ENCODE results near the gene SFTA2. TPM values are rescaled to one million over a fixed set of nuclear protein-coding genes. Genes with fewer than 3 reads are reported as not detected.

SFTA2 gene
- total RNA-seq, 1 donor from 2014 or later, result not detected

DNA sequence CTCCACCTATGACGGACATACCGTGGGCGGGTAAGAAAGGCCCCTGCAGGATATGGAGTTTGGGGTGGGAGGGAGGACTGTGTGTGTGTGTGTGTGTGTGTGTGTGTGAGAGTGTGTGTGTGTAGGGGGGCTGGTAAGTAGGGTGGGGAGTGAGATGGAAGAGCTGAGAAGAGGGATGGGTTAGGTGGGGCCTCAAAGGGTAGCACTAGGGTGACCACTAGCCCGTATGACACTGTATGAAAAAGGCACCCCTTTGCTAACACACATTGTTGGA lies 40.6 kb downstream of the SFTA2 start:
- TF ChIP-seq POLR2AphosphoS5 (IDR thresholded peaks at IDR 0.05; ENCODE audit: insufficient read depth in 1 of 2, low read depth in 1 of 2) (no peak), POLR2A (IDR thresholded peaks at IDR 0.05) (no peak)
- TF ChIP-seq, protein P1, sequence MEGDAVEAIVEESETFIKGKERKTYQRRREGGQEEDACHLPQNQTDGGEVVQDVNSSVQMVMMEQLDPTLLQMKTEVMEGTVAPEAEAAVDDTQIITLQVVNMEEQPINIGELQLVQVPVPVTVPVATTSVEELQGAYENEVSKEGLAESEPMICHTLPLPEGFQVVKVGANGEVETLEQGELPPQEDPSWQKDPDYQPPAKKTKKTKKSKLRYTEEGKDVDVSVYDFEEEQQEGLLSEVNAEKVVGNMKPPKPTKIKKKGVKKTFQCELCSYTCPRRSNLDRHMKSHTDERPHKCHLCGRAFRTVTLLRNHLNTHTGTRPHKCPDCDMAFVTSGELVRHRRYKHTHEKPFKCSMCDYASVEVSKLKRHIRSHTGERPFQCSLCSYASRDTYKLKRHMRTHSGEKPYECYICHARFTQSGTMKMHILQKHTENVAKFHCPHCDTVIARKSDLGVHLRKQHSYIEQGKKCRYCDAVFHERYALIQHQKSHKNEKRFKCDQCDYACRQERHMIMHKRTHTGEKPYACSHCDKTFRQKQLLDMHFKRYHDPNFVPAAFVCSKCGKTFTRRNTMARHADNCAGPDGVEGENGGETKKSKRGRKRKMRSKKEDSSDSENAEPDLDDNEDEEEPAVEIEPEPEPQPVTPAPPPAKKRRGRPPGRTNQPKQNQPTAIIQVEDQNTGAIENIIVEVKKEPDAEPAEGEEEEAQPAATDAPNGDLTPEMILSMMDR (IDR thresholded peaks at IDR 0.05), result no peak
- no peaks in the 10 kb centered on the region for H3K27me3 ChIP-seq

DNA sequence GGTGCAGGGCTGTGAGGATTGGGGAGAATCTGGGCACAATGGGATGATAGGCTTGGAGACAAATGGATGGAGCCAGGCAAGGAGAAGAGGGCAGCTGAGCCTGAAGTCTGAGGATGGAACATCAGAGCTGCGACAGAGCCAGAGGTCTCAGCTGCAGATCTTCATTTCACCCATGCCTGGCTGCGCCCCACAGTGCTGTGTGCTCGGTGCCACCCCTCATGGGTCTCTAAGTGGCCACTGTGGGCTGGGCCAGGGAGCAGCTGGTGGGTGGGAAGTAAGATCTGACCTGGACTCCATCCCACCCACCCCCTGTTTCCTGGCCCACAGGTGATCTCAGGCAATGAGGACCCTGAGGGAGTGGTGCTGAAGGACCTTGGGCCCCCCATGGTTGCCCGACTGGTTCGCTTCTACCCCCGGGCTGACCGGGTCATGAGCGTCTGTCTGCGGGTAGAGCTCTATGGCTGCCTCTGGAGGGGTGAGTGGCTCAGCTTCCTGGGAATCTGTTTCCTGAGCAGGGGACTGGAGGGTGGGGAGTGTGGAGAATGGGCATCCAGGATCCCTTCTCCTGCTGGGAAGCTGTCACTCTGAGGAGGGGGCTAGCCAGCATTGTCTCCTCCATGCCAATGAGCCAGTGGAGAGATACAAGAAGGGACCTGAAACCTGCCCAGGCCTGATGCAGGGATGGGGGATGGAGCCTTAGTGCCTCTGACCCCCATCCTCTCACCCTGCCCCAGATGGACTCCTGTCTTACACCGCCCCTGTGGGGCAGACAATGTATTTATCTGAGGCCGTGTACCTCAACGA lies 41.1 kb downstream of the SFTA2 start:
- H3K9me3 ChIP-seq, result no peaks in the 10 kb centered on the region
- TF ChIP-seq, protein P1 (IDR thresholded peaks at IDR 0.05), result no peak
- TF ChIP-seq POLR2A (IDR thresholded peaks at IDR 0.05) (no peak), POLR2AphosphoS5 (IDR thresholded peaks at IDR 0.05; ENCODE audit: insufficient read depth in 1 of 2, low read depth in 1 of 2) (no peak)
- H3K27me3 ChIP-seq, result no peaks in the 10 kb centered on the region
- H3K36me3 ChIP-seq, result peaks cover 0 to 58% of the 10 kb centered on the region in 2 donors
- H3K4me1 ChIP-seq, result peaks cover 39% of the 10 kb centered on the region
- intact Hi-C loops (cut with DNase I), result no loop called here
- H3K27ac ChIP-seq, result no peak overlapping the region
- DNase-seq (ENCODE audit: extremely low spot score in 2 of 2), result no peak
- no peak overlapping the region for H3K4me3 ChIP-seq

More for the DNA sequence above, 40.6 kb downstream of the SFTA2 start:
- Histone ChIP-seq H3K27ac (no peak overlapping the region), H3K36me3 (peaks cover 0 to 63% of the 10 kb centered on the region in 2 donors), H3K9me3 (no peaks in the 10 kb centered on the region), H3K4me3 (no peak overlapping the region), H3K4me1 (peaks cover 34% of the 10 kb centered on the region)
- intact Hi-C loops (cut with DNase I), result no loop called here
- DNase-seq (ENCODE audit: extremely low spot score in 2 of 2), result no peak

DNA sequence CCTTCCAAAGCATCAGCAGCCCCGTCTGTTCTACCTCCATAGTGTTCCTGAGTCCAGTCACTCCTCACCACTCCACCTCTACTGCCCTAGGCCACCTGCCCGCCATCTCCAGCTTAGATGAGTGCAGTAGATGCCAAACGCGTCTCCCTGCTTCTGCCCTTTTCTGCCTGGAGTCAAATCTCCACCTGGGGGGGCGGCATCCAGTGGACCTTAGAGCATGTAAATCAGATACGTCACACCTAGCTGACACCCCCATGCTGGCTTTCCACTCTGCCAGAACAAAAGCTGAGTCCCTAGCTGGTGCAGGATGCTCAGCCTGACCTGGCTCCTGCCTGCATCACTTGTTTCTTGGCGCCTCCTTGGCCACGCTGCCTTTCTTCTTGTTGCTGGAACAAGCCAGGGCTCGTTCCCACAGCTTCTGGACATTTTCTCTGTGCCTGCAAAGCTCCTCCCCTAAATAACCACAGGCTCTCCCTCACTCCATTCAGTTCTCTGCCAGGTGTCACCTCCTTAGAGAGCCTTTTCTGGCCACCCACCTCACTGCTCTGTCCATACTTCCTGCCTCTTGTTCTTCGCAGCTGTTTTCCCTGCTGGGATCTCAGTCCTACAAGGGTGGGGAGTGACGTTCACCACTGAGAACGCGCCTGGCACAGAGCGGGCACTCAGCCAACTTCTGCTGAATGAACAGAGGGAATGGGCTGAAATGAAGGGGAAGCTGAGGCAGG lies 41.9 kb downstream of the SFTA2 start:
- Histone ChIP-seq H3K9me3 (no peaks in the 10 kb centered on the region), H3K27ac (no peak overlapping the region), H3K36me3 (peaks cover 0 to 50% of the 10 kb centered on the region in 2 donors), H3K27me3 (no peaks in the 10 kb centered on the region), H3K4me3 (no peak overlapping the region), H3K4me1 (peaks cover 47% of the 10 kb centered on the region)
- no peak for TF ChIP-seq POLR2AphosphoS5 (IDR thresholded peaks at IDR 0.05; ENCODE audit: insufficient read depth in 1 of 2, low read depth in 1 of 2)
- TF ChIP-seq, protein P1 (IDR thresholded peaks at IDR 0.05), result no peak
- no peak for TF ChIP-seq POLR2A (IDR thresholded peaks at IDR 0.05)
- intact Hi-C loops (cut with DNase I), result loop anchor here (10.0 kb wide), 1 partner anchor 205 kb away; the partner anchor contains the start of gene PPP1R18
- DNase-seq (ENCODE audit: extremely low spot score in 2 of 2), result no peak

DNA sequence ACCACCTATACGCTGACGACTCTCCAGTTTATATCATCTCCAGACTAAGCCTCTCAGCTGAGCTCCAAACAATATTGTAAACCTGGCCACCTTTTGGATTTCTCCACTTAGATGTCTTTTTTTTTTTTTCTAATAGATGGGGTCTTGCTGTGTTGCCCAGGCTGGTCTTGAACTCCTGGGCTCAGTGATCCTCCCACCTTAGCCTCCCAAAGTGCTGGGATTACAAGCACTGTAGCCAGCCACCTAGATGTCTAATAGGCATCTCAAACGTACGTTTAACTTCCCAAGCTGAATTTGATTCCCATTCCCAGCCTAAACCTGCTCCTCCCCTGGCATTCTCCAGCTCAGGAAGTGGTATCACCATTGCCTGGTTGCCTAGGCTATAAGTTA lies 42.5 kb downstream of the SFTA2 start:
- H3K4me1 ChIP-seq, result peaks cover 52% of the 10 kb centered on the region
- intact Hi-C loops (cut with DNase I), result loop anchor here (10.0 kb wide), 1 partner anchor 205 kb away; the partner anchor contains the start of gene PPP1R18
- no peak overlapping the region for H3K4me3 ChIP-seq
- no peaks in the 10 kb centered on the region for H3K9me3 ChIP-seq
- TF ChIP-seq POLR2AphosphoS5 (IDR thresholded peaks at IDR 0.05; ENCODE audit: insufficient read depth in 1 of 2, low read depth in 1 of 2) (no peak), POLR2A (IDR thresholded peaks at IDR 0.05) (no peak)
- TF ChIP-seq, protein P1 (IDR thresholded peaks at IDR 0.05), result no peak
- H3K36me3 ChIP-seq, result peaks cover 0 to 46% of the 10 kb centered on the region in 2 donors
- H3K27ac ChIP-seq, result no peak overlapping the region
- no peaks in the 10 kb centered on the region for H3K27me3 ChIP-seq
- no peak for DNase-seq (ENCODE audit: extremely low spot score in 2 of 2)

Measured in vagina (tissue), 2 donors.